NCI-H526 treated with DMSO at 0.1 percent for 48 hours (cell line): ENCODE results near the gene CCNA2.

Experiments used
- DNase-seq: peaks from one replicate; lab custom pipeline; 2025; lab: John Stamatoyannopoulos, UW

The CCNA2 gene

GRCh38 chr4:121823505-121824170 lies at the start of gene CCNA2:
CCNA2 (minus strand) TSS chr4:121823883; CDS start chr4:121823628, 255 bp downstream.
- DNase-seq: peak; percentile 93

GRCh38 chr4:121869841-121870822 lies 46.4 kb upstream of the CCNA2 start, which contains the start of gene BBS7:
BBS7 (minus strand) TSS chr4:121870474; CDS start chr4:121870313, 161 bp downstream.
- DNase-seq: peak; percentile 93

DNA sequence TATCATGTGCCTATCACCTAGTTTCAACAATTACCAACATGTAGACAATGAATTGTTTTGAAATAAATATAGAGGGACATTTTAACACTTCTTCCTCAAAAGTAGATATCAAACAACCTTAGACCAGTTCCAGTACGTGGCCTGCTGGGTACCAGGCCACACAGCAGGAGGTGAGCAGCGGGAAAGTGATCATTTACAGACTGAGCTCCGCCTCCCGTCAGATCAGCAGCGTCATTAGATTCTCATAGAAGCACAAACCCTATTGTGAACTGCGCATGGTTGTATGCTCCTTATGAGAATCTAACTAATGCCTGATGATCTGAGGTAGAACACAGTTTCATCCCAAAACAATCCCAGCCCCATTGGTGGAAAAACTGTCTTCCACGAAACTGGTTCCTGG lies 40.1 kb upstream of the CCNA2 start:
- DNase-seq: no peak

GRCh38 chr4:121861426-121861825 lies 37.7 kb upstream of the CCNA2 start:
- DNase-seq: no peak

GRCh38 chr4:121860121-121860520 lies 36.4 kb upstream of the CCNA2 start:
- DNase-seq: no peak

DNA sequence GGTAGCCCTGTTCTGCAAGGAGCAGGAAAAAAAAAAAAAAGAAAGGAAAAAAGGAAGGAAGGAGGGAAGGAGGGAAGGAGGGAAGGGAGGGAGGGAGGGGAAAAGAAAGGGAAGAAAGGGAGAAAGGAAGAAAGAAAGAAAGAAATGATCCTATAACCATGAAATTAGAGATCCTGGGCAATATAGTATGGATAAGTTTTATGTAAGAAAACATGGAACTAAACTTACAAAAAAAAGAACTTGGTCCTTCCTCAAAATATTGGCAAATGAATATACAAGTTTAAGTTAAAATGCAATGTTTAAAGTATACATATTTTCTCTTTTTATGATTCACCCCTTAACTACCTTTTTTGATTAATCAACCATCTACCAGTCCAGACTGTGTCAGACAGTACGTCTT lies 27.7 kb upstream of the CCNA2 start:
- DNase-seq: no peak

DNA sequence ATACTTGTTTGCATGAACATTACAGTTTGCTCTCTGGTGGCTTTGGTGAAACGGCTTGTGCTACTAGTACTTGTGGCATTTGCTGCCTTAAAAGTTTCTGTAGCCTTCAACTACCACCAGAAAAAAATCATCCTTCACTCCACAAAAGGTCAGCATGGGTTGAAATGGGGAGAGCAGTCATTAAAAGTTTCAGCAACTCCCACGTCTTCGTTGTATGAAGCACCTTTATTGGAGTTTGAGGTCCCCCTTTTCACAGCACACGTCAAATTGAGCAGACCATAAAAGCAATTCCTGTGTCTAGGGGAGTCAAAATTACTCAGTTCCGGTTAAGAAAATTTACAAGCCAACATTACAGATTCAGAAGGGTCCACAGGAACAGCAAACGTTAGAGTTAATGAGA lies 23.0 kb upstream of the CCNA2 start:
- DNase-seq: no peak

DNA sequence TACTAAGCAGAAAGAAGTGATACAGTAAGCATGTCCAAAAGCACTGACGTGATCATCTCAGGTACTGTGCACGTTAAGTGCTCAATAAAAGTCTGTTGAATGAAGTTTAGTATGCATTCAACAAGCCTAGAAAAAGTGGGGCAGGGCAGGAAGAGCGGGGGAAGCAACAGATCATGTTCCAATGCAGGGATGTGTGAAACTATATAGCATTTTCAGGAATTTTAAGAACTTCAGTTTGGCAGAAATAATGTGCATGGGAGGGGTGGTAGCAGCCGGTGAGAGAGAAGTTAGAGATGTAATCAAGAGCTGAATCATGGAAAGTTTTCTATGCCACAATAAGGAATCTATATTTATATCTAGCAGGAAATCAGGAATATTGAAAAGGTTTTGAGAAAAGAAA lies 19.2 kb upstream of the CCNA2 start:
- no peak for DNase-seq

DNA sequence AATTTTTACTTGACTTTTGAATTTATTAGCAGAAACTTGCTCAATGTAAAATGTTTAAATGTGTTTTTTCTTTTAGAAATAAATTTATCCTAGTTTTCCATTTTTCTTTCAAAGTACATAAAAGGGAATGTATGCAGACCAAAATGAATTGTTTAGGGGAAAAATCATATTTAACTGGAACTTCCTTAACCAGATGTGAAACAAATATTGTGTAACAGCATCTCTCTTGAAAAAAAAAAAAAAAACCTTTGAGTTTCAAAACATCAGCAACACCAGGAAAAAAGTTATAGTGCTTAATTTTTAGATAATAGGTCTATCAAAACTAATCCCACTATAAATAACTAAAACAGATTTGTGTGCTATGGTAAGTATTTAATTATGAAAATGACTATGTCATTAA lies 14.5 kb upstream of the CCNA2 start:
- no peak for DNase-seq

GRCh38 chr4:121829511-121829910 lies 5.8 kb upstream of the CCNA2 start:
- no peak for DNase-seq

DNA sequence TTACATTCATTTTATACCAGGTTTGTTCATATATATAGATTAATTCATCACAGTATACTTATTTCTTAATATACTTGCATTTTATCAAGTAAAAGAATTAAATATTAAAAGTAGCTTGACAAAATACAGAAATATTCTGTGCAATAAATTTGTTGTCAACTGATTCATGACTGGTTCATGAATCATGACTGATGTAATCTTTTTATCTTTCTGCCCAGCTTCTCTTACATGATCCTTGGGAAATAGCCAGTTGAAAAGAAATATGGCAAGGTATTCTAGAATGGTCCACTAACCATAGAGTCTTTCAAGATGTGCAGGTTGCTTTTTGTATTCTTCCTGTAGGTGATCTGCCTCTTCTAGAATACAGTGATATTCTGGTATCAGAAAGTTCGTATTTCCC lies 4.2 kb upstream of the CCNA2 start:
- no peak for DNase-seq

GRCh38 chr4:121824950-121825349 lies 1.3 kb upstream of the CCNA2 start:
- no peak for DNase-seq

GRCh38 chr4:121824171-121824527 lies 466 bp upstream of the CCNA2 start:
- DNase-seq: no peak

DNA sequence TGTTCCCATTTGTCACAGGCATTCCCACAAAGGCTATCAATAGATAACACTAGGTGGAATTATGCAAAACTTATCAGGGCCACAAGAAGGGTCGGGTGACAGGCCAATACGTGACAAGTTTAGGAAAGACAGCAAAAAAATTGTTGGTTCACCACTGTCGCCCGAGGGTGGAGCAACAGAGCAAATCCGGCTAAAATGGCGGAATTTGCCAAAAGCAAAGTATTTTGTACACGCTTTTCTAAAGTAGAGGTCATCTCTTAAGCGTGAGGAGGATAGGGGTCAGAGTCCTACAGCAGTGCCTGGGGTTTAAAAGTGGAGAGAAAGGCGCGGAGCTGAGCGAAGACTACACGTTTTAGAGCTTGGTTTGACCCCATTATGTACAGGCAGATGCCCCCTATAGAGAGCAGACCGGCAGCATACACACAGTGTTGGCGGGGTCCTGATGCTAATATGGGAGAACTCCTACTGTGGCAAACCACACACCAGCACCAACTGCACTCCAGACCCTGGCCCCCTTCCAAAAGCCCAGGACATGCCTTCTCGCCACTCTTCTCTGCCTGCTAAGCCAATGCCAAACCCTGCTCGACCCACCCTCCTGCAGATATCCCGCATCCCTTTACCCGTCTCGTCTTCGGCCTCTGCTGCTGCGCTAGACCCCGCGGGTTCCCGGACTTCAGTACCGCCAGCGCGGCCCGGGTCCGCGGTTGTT lies 733 bp downstream of the CCNA2 start:
- DNase-seq: no peak

DNA sequence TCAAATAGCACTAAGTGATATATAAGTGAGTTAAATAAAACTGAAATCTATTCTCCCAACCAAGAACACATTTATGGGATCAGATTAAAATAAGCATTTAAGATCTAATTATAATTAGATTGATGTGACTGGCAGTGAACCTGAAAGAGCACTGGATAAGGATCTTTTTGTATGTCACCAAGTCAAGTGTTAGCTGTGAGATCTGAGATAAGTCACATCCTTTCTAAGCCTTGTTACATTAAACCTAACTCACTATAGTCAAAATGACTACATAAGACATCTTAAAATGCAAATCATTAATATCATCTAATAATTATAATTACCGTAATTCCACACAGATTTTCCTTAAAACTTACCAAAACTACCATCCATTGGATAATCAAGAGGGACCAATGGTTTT lies 1.6 kb downstream of the CCNA2 start:
- no peak for DNase-seq

- DNase-seq: no peak
Observed at GRCh38 chr4:121819216-121819965, 4.3 kb downstream of the CCNA2 start.

- DNase-seq: no peak
Observed at GRCh38 chr4:121818215-121818614, 5.5 kb downstream of the CCNA2 start.

GRCh38 chr4:121817701-121818100 lies 6.0 kb downstream of the CCNA2 start:
- DNase-seq: no peak

GRCh38 chr4:121817006-121817405 lies 6.7 kb downstream of the CCNA2 start:
- DNase-seq: no peak

GRCh38 chr4:121814756-121815155 lies 8.9 kb downstream of the CCNA2 start:
- DNase-seq: no peak

- DNase-seq: no peak
Observed at GRCh38 chr4:121811122-121811521, 12.6 kb downstream of the CCNA2 start.

- DNase-seq: no peak
Observed at GRCh38 chr4:121806411-121806810, 17.3 kb downstream of the CCNA2 start.
